ENCODE measurements around the gene DPY19L1. TPM values are rescaled to one million over a fixed set of nuclear protein-coding genes. Genes with fewer than 3 reads are reported as not detected.
"Not testable (repeated sequence)": the region's sequence is repeated elsewhere in the genome, so short reads cannot be mapped to it uniquely, and the experiment has no call there.

Gene DPY19L1
- total RNA-seq, 1 donor from 2014 or later, result 20.6 TPM

DNA sequence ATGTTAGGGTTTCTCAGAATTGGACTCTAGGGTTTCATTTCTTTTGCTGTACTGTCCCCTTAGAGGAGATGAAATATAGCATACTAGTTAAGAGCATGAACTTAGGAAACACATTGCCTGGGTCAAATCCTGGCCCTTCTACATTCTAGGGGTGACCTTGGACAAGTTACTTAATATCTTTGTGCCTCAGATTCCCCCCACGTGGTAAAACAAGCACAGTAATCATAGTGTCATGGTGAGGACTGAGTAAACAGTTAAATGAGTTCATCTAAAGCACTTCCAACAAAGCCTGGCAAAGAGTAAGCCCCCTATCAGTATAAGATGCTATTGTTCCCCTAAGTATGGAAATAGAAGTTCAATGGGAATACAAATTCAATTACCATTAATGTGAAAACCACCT is 5.1 kb downstream of the DPY19L1 start:
- DNase-seq, result no peak

DNA sequence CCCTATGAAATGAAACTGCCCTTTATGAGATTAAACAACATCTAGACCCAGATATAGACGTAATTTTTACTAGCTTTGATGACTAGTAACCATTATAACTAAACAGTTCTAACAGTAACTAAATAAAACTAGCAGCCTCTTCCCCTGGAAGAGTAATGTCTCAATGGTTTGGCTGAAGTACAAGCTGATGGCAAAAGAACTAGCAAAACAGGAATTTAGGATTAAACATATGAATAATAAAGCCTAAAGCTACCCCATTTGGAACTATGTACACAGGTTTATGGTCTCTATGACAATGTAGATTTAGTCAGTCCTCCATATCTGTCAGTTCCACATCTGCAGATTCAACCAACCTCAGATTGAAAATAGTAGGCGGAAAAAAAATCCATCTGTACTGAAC is 6.4 kb downstream of the DPY19L1 start:
- DNase-seq, result no peak

DNA sequence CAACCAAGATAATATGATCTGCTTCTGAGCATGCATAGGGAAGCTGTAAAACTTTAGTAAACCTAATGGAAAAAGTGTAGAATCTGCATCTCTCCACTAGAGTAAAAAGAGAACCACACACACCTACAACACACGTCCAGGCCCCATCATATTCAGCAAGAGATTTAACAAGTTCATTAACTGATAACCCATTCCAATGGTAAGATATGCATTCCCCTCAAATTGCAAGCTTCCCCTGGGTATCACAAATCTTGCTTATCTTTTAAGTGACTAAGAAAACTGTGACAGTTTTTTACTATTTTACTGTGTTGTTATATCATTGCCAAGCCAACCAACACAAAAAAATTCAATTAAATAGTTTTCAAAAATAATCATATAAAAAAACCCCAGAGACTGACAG is 8.0 kb downstream of the DPY19L1 start:
- no peak for DNase-seq

DNA sequence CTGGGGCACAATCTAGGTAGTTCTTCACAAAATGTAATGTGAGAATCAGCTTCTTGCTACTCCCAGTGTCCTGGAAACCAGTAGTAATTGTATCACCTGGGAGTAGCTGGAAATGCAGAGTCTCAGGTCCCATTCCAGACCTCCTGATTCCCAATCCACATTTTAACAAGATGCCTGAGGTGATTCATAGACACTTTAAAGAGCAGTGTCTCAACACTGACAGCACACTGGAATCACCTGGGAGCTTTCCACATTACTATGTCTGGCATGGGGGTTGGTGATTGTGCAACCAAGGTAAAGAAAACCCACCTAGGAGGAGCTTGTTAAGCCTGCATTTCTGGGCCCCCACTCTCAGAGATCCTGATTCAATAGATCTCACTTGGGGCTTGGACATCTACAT is 11.1 kb downstream of the DPY19L1 start:
- DNase-seq, result no peak

DNA sequence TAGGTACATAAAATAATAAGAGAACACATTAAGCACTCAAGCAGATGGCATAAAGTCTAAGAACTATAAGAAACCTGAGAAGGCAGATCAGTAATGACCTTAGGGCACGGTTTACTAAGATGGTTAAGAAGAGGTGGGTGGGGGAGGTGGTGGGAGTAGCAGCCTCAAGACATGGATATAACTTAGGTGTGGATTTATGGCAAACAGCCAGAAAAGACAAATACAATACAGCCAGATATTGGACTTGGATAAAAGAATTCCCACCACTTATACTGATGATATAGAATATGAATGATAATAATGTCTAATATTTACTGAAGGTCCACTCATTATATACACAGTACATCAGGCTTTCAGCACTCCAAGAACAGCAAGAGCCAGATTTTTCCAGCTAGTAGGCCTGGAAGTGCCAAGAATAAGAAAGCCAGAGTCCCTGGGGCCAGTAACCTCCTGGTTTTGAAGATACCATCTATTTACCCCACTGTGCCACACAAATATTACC is 11.9 kb downstream of the DPY19L1 start:
- DNase-seq, result no peak

DNA sequence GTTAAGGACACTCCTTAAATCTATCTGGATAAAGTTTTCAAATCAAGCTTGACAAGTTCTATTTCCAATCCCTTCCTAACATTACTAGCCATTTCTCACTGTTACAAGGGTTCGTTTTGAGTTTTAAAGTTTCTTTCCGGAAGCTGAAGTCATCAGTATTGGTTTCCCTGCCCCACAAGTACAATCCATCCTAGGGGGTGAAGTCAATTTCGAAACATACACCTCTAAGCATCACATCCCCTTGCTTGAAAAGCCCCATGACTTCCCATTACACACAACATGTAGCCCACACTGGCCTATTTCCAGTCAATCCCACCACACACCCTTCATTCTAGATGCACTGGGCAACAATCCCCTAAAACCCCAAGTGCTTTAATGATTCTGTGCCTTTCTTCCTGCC is 13.0 kb downstream of the DPY19L1 start:
- no peak for DNase-seq

DNA sequence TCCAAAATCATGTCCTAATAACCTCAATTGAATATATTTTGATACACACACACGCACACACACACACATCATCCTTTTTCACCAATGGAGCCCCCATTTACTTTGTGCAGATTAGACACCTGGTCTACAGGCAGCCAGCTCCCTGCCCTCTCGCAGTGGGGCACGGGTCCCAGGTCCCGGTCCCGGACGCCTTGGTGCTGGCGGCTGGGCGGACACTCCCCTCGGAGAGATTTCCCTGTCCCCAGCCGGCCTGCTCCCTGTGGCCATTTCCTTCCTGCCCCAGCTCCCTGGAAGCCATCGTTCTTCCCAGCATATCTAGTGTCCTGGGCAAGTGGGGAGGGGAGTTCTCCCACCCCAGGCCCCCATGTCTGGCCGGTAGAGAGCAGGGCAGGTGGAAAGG is 14.6 kb downstream of the DPY19L1 start:
- no peak for DNase-seq

DNA sequence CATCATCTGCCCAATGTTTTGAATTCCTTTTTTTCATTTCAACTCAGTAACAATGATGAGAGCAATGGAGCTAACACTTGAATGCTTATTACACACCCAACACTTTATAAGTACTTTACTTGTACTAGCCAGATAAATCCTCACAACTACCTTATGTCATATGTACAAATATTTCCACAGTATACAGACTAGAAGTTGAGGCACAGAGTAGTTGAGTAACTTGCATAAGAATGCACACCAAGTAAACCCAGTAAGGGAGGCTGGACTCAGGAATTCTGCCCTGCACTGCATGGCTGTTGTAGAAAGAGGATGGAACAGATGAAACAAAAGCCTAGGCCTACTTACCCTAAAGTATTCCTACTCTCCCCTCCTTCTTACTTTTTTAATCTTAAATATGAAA is 15.8 kb downstream of the DPY19L1 start:
- DNase-seq, result no peak

DNA sequence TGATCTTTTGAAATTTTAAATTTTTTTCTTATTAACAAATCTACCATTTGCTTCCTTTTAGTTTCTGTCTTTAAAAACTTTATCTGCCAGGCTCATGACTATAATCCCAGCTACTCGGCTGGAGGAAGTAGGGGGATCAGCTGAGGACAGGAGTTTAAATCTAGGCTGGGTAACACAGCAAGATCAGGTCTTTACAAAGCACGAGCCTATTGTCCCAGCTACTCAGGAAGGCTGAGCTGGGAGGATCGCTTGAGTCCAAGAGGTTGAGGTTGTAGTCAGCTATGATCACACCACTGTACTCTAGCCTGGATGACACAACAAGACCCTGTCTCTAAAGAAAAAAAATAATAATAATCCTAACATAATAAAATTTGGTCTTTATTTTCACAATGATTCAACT is 17.5 kb downstream of the DPY19L1 start:
- no peak for DNase-seq

DNA sequence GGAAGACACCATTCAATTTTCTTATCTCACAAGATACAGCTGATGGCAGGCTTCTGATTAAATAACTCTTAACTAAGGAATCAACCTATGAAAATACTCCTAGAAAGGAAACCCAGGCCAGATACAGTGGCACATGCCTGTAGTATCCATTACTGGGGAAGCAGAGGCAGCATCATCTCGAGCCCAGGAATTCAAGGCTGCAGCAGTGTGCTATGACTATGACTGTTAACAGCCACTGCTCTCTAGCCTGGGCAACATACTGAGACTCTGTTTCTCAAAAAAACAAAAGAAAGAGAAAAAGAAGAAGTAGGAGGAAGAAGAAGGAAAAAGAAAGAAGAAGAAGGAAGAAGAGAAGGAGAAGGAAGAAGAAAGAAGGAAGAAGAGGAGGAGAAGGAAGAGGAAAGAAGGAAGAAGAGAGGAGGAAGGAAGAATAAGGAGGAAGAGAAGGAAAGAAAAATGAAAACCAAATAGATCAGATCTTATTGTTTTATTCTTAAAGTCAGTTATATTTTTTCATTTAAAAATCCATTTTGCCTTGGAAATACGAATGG is 18.0 kb downstream of the DPY19L1 start:
- no peak for DNase-seq

DNA sequence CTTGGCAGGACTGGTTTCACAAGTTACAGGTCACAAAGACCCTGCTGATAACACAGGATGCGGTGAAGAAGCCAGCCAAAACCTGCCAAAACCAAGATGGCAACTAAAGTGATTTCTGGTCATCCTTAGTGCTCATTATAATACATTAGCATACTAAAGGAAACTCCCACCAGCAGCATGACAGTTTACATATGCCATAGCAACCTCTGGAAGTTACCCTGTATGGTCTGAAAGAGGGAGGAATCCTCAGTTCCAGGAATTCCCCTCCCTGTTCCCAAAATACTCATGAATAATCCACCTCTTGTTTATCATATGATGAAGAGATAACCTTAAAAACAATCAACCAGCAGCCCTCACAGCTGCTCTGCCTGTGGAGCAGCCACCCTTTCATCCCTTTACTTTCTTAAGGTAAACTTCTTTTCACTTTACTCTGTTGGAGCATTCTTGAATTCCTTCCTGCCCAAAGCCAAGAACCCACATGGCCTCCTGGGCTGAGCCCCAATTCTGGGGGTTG is 21.9 kb downstream of the DPY19L1 start:
- no peak for DNase-seq

DNA sequence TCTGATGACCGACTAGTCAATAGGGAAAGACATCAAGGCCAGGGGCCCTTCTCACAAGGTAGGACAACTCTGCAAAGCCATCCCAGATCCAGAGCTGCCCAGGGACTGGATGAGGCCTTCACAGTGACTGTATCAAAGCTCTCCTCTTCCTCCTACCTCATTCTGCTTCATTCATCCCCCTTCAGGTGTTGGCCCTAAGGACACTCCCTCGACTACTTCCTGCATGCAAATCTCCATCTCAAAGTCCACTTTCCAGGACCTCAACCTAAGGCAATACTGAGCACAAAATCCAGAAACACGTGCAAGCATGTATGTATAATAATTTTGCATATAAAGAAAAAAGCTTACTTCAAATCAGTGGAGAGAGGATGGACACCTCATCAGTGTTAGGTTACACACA is 25.1 kb downstream of the DPY19L1 start:
- DNase-seq, result no peak

DNA sequence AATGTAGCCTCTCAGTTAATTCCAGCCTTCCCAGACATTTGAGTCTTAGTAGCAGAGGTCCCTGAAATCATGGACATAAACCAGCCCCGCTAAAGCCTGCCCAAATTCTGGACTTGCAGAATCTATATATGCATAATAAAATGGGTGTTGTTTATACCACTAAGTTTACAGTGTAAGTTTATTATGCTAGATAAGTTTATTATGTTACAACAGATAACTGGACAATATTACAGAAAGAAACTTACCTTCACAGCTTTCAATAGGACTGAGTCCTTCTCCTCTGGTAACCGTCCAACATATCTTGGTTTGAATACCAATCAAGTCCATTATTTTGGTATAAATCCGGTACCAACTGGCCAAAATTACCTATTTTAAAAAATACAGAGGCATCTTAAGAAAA is 26.2 kb downstream of the DPY19L1 start:
- DNase-seq, result no peak

DNA sequence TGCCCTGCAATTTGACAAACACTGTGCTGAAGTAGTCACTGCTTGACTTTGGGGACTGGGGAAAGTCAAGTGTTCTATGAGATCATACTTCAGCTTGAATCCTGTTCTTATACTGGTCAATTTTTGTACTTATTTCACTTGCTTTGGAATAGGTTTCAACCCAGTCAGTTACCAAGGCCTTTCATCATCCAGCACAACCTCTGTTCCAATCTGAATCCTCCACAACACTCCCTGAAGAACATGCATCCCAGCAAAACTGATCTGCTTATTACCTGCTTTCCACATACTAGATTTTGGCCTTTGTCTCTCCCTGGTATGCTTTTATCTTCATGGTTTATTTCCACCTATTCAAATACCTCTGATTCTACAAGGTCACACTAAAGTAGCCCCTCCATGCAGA is 29.5 kb downstream of the DPY19L1 start:
- DNase-seq, result no peak

DNA sequence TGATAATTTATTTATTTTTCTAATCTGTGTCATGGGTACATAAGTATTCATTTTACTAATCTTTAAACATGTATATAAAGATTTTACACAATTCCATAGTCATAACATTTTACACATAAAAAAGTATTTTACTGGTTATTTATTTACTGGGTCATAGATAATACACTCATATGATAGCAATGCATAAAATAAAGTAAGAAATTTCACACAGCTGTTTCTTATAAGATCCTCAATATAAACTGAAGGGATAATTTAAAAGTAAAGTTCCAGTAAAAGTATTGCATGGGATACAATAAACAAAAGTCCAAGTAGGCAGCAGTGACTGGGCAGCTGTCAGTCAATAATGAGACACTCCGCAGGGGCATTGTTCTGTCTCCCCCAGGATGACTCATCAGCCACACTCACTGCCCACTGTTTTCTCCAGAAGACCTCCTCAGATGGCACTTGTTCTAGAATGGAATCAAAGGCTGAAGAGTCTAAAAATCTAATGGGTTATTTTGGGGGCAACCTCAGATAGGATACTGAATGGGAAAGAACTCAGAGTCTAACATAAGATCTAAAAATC is 32.7 kb downstream of the DPY19L1 start:
- DNase-seq, result no peak

DNA sequence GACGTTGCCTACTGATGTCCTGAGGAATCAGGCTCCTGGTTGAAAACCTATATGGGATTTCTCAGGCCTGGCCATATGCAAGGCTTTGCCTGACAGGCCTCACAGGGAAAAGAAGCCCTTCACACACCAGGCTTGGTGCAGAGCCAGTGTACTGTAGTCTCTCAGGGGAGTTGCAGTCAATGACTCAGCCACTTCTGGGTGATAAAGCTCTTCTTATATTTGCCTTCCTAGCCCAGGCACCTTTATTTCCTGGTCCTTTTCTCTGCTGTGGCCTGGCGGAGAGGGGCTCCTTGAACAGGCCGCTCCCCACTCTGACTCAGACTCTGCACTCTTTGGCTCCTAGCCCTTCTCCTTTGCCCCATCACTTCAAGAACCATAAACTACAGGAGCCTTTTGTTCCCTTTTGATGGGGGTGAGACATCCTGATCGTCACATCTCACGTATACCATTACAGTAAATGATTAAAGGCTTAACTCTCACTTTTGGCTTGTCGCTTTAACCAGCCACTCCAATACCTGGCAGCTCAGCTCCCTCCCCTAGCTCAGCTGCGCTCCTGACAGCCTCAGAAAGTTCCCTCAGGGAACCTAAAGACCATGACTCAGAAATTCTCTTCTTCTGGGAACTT is 33.5 kb downstream of the DPY19L1 start:
- no peak for DNase-seq

DNA sequence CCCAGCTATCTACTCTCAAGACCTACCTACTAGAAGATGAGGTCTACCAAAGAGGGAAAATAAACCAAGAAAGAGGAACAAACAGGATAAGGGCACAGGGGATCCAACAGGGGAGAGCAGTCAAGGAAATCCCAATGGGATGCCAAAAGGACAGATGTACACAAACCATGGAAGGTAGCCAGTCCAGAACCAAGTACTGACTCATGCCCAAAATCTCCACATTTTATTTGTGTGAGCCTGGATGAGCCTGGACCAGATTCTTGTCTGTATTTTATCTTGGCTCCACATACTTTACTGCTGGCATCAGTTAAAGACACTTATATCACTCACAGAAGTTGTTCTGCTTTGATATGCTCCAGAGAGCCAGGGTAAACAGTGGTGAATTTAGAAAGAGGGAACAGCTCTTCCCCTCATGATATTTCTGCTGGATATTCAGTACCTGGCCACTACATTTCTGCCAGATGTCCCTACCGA is 34.1 kb downstream of the DPY19L1 start:
- DNase-seq, result not testable (repeated sequence)

DNA sequence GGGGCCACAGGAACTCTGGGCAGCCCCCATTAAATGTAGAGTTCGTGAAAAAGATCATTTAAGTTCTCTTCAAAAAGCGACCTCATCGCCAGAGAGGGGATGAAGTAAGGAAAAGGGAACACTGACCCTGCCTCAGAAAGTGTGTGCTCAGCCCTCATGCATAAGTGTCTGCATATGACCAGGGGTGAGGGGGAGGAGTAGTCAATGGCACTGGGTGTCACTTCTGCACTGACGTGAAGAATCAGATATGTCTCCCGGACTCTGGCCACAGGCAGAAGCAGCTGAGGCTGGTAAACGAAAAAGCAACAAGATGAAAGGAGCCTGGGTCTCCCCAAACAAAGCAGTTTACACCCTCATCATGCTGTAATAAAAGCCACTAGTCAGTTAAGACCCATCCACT is 39.0 kb downstream of the DPY19L1 start:
- DNase-seq, result not testable (repeated sequence)

DNA sequence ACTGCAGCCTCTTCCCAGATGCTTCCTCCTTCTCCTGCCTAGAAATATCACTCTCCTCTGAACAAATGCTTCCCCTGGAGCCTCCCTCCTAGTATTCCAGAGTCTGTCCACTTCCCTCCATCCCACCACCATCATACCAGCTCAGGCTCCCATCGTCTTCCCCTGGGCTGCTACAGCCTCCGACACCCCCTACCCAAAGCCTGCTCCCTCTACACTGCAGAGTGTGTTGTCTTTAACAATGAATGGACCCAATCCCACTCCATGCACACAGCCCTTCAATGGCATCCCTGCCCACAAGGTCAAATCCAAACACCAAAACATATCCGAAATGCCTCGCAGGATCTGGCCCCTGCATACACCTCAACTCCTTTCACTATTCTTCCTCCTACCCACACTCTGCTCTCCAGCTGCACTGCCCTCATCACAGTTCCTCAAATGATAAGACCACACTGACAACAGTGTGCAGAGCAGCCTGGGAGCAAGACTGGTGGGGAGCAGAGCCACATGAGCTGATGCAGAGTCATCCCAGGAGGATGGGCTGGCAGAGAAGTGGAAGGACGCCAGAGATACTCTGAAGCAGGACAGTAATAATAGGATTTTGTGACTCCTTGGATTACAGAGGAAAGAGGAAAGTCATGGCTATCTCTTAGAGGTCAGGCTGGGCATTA is 40.7 kb downstream of the DPY19L1 start:
- DNase-seq, result not testable (repeated sequence)

DNA sequence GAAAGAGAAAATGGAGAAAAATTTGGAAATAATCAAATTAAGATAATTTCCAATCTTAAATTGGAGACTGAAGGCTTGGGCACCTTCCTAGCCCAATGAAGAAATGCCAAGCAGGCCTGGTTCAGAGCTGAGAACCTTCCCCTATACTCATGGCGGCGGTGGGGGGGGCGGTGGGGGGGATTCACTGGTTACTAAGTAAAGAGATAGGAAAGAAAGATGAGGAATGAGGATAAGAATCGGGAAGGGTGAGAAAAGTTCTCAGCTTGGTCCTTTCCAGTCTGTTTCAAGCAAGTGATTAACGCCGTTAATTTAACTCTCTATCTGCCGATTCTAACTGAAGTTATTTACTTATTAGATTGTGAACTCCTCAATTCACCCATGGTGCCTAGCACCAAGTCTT is 41.5 kb downstream of the DPY19L1 start:
- DNase-seq, result no peak

DNA sequence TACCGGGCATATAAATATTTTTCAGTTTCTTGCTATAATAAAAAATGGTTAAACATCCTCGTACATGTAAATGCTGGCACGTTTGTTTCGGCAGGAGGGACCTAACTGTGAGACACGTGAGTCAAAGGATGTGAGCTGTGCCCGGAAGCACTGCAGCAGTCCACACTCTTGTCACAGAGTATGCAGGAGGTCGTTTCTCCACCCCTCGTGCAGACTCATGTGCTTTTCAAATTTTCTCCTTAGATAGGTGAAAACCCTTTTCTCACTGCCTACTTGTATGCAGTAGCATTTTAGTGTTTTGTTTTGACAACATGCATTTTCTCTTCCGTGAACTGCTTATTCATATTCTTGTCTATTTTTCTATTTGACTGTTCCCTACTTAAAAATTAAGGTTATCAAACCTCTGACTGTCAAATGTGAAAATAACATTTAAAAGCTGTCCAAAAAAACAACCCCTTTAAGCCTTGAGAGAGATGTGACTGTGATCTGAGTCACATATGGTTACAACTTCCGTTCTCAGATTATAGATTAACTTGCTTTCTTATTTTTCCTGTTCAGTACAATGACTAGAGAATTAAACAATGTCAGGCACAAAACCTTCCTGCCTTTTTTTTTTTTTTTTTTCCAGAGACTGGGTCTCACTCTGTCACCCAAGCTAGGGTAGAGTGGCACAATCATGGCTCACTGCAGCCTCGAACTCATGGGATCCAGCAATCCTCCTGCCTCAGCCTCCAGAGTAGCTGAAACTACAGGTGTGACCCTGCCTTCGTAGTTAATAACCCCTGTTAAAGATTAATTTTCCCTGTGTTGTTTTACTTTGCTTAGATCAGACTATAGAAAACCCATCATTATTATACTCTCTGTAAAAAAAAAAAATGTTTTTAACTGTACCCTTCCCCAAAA is 45.1 kb downstream of the DPY19L1 start:
- DNase-seq, result no peak
